Kidney (tissue), 14 donors: ENCODE data around the gene FGD3. TPM values are rescaled to one million over a fixed set of nuclear protein-coding genes. Genes with fewer than 3 reads are reported as not detected.
A peak's percentile ranks its signal among the peaks of the same experiment; 100 is the strongest.

Experiments
- DNase-seq, 5 donors: peaks; one replicate each; pipeline ENCODE4 v3.0.0-alpha.2; 2013 to 2020
- FAIRE-seq: peaks from 2 replicates; lab custom pipeline; 2012; peaks lifted over from hg19 to GRCh38; lab: Jason Lieb, UNC
- H3K27ac ChIP-seq, 2 donors: one replicate each; pipeline ENCODE4 v1.7.0; 2013; ENCODE audit warnings: low read depth in 2 of 2, low read length in 2 of 2, inconsistent platforms in 1 of 2
- H3K27me3 ChIP-seq: one replicate; pipeline ENCODE4 v1.7.1; 2013; ENCODE audit warnings: low read length, inconsistent platforms; ENCODE audit not compliant: control insufficient read depth, insufficient read depth
- H3K36me3 ChIP-seq, 3 donors: one replicate each; pipeline versions ENCODE4 v1.7.0 to v1.7.1; 2013; ENCODE audit warnings: low read length in 3 of 3, control low read depth in 1 of 3, inconsistent platforms in 1 of 3; ENCODE audit not compliant: insufficient read depth in 3 of 3, control insufficient read depth in 2 of 3
- H3K4me1 ChIP-seq, 3 donors: one replicate each; pipeline versions ENCODE4 v1.7.0 to v1.7.1; 2013; ENCODE audit warnings: low read length in 3 of 3, inconsistent platforms in 1 of 3, low read depth in 1 of 3; ENCODE audit not compliant: control insufficient read depth in 2 of 3, insufficient read depth in 2 of 3
- H3K4me3 ChIP-seq, 3 donors: one replicate each; pipeline versions ENCODE4 v1.7.0 to v1.8.1; 2013; ENCODE audit warnings: low read length in 3 of 3, control low read depth in 1 of 3, inconsistent platforms in 1 of 3
- H3K9ac ChIP-seq, 3 donors: one replicate each; pipeline versions ENCODE4 v1.7.0 to v1.7.1; 2013; ENCODE audit warnings: low read length in 3 of 3, control low read depth in 1 of 3, inconsistent platforms in 1 of 3
- H3K9me3 ChIP-seq, 3 donors: one replicate each; pipeline versions ENCODE4 v1.7.0 to v1.7.1; 2013; ENCODE audit warnings: low read length in 3 of 3, control low read depth in 1 of 3, inconsistent platforms in 1 of 3; ENCODE audit not compliant: control insufficient read depth in 2 of 3, insufficient read depth in 1 of 3
- CTCF ChIP-seq: IDR thresholded peaks from 3 replicates; pipeline ENCODE4 v1.5.1; 2012; ENCODE audit warnings: mild to moderate bottlenecking, moderate library complexity, borderline replicate concordance; ENCODE audit not compliant: insufficient read depth; ENCODE audit errors: extremely low read depth
- intact Hi-C: fragments of 100-400 bp; cut with DNase I; formaldehyde crosslinking; loops from one replicate; pipeline ENCODE4 v1.11.1; 2022
- polyA plus RNA-seq: library from polyadenylated mRNA; stranded (reverse); fragments of 350-450 nt; fragmentation: Illumina TruSeq; extraction: RNeasy Lipid Tissue Mini Kit (QIAGEN cat#74804); gene quantifications from one replicate; pipeline ENCODE4 v1.2.3, GENCODE V29; 2014; ENCODE audit warnings: low read depth, low replicate concordance; ENCODE audit not compliant: insufficient read depth
- total RNA-seq: library from RNA; stranded (reverse); fragmentation: NEBNext Ultra II Directional; extraction: Animal tissue kit (Norgen Biotek cat#: 25700); gene quantifications from one replicate; pipeline ENCODE4 v1.2.1, GENCODE V29; 2021
- donor health status: control.
- donor health status: control.
- donor health status: control.
- donor health status: control.
- donor health status: control.
- donor health status: DM: yes; HTN: yes; CAD: no.
- donor health status: Normal renal cell carcinoma (clear cell type).

The FGD3 gene
- total and polyA plus RNA-seq, 2 donors from 2014 or later = 7.4 to 12.1 TPM

GRCh38 chr9:92944921-92945320 is 2.4 kb upstream of the FGD3 start:
- DNase-seq (no peak), FAIRE-seq (no peak)
- TF ChIP-seq CTCF = no peak
- peaks cover 0 to 4% (median 0%) of the 10 kb centered on the region in 3 donors for H3K4me1 ChIP-seq
- no peak overlapping the region for H3K27ac ChIP-seq
- no peak overlapping the region for H3K9ac ChIP-seq
- H3K9me3 ChIP-seq = no peaks in the 10 kb centered on the region
- H3K4me3 ChIP-seq = no peak overlapping the region
- no peaks in the 10 kb centered on the region for H3K36me3 ChIP-seq
- intact Hi-C loops = no loop called here
- H3K27me3 ChIP-seq = no peaks in the 10 kb centered on the region

DNA sequence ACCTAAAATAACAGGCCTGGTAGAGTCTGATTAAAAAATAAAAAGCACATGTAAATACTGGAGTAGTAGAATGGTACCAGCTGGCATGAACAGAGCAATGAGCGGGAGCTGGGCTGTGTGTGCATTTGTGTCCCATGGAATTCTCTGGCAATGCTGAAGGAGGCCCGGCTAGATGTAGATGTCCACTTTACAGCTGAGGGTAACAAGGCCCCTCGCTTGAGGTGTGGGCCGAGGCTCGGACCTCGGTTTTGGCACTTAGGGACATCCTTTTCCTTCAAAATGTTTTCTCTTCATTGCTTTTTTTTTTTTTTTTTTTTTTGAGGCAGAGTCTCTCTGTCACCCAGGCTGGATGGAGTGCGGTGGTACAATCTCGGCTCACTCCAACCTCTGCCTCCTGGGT is 1.5 kb upstream of the FGD3 start:
- FAIRE-seq (no peak), DNase-seq (no peak)
- Histone ChIP-seq H3K9me3 (no peaks in the 10 kb centered on the region), H3K27ac (no peak overlapping the region), H3K4me3 (no peak overlapping the region), H3K36me3 (no peaks in the 10 kb centered on the region), H3K4me1 (peaks cover 0 to 4% (median 0%) of the 10 kb centered on the region in 3 donors), H3K9ac (no peak overlapping the region), H3K27me3 (no peaks in the 10 kb centered on the region)
- TF ChIP-seq CTCF = no peak
- intact Hi-C loops = no loop called here

- DNase-seq = peak in 1 of 5 donors; percentile 11
- H3K4me3 ChIP-seq = peak overlapping the region in 2 of 3 donors; percentile 60 to 64
- intact Hi-C loops = no loop called here
- H3K27me3 ChIP-seq = no peaks in the 10 kb centered on the region
- no peaks in the 10 kb centered on the region for H3K36me3 ChIP-seq
- no peak for FAIRE-seq
- H3K4me1 ChIP-seq = peaks cover 0 to 4% (median 0%) of the 10 kb centered on the region in 3 donors
- no peaks in the 10 kb centered on the region for H3K9me3 ChIP-seq
- no peak overlapping the region for H3K27ac ChIP-seq
- TF ChIP-seq CTCF = no peak
- peak overlapping the region in 1 of 3 donors; percentile 35 for H3K9ac ChIP-seq
Measured at GRCh38 chr9:92948038-92948534, 763 bp downstream of the FGD3 start.

GRCh38 chr9:92948632-92949031 is 1.3 kb downstream of the FGD3 start:
- Histone ChIP-seq H3K9ac (no peak overlapping the region), H3K27me3 (no peaks in the 10 kb centered on the region), H3K27ac (no peak overlapping the region), H3K36me3 (no peaks in the 10 kb centered on the region), H3K9me3 (no peaks in the 10 kb centered on the region), H3K4me3 (no peak overlapping the region), H3K4me1 (peaks cover 0 to 4% (median 0%) of the 10 kb centered on the region in 3 donors)
- intact Hi-C loops = no loop called here
- FAIRE-seq (no peak), DNase-seq (no peak)
- no peak for TF ChIP-seq CTCF
